Breast epithelium (tissue), 3 donors: ENCODE measurements around the gene C1QTNF7.

Source experiments
- POLR2A ChIP-seq: fragments of 450-650 bp; IDR thresholded peaks from one replicate; pipeline ENCODE4 v1.6.1; 2016; ENCODE audit warnings: antibody characterized with exemption, mild to moderate bottlenecking, moderate library complexity
- TF ChIP-seq, protein P1 (sequence below), 3 donors: fragments of 450-650 bp; IDR thresholded peaks; one replicate each; pipeline ENCODE4 v1.5.1; 2016 to 2017; ENCODE audit warnings: antibody characterized with exemption in 3 of 3, mild to moderate bottlenecking in 3 of 3, moderate library complexity in 3 of 3

DNA sequence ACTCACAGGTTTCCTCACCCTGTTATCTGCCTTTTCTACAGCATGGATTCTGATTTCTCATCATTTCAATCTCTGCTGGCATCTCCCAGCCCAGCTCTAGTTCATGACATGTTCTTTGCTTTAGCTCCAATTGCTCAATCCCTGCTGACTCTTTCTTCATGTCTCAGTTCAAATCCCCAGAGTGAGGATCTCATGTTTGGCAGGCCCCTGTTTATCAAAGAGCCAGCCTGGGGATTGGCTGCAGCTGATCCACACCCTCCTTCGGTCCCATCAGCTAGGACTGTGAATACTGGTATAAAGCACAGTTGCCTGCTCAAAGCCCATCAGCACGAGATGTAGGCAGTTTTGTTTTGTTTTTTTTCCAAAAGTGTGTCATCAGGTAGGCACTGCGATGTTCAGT, 27.5 kb downstream of the C1QTNF7 start:
- TF ChIP-seq, protein P1, sequence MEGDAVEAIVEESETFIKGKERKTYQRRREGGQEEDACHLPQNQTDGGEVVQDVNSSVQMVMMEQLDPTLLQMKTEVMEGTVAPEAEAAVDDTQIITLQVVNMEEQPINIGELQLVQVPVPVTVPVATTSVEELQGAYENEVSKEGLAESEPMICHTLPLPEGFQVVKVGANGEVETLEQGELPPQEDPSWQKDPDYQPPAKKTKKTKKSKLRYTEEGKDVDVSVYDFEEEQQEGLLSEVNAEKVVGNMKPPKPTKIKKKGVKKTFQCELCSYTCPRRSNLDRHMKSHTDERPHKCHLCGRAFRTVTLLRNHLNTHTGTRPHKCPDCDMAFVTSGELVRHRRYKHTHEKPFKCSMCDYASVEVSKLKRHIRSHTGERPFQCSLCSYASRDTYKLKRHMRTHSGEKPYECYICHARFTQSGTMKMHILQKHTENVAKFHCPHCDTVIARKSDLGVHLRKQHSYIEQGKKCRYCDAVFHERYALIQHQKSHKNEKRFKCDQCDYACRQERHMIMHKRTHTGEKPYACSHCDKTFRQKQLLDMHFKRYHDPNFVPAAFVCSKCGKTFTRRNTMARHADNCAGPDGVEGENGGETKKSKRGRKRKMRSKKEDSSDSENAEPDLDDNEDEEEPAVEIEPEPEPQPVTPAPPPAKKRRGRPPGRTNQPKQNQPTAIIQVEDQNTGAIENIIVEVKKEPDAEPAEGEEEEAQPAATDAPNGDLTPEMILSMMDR (IDR thresholded peaks at IDR 0.05): no peak
- TF ChIP-seq POLR2A: no peak
